WI38 (cell line): Measurements from ENCODE around the gene KIF9.
"Not testable (repeated sequence)": the region's sequence is repeated elsewhere in the genome, so short reads cannot be mapped to it uniquely, and the experiment has no call there.

Experiments used
- H3K4me3 ChIP-seq: 2 replicates; pipeline ENCODE4 v1.5.1; 2011; ENCODE audit warnings: low read depth, mild to moderate bottlenecking, control low read depth, low read length
- TF ChIP-seq, protein P1 (sequence below): IDR thresholded peaks from 2 replicates; pipeline ENCODE4 v1.5.1; 2012; ENCODE audit warnings: low read depth, mild to moderate bottlenecking, control low read depth, low read length

The KIF9 gene

DNA sequence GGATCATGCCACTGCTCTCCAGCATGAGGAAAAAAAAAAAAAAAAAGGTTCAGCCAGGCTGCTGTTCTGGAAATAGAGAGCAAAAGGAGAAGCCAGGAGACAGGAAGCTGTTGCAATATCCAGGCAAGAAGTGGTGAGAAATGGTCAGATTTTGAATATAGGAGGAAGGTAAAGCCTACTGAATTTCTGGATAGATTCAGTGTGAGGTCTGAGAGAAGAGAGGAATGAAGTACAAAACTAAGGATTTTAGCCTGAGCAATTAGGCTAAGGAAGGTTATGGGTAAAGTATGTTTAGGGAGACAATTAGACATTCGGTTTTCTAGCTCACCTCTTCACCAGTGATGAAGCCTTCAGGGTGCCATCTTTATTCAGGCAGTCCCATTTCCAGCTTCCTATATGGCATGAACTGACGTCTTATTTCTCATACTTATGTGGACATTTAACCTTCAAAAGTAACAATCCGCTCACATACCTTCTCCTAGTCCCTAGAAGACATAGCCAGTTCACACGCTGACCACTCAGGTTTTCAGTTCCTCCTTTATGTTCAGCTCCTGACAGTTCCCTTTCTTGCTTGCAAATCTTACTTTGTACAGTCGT lies 57.2 kb downstream of the KIF9 start:
- H3K4me3 ChIP-seq = no peak overlapping the region
- TF ChIP-seq, protein P1, sequence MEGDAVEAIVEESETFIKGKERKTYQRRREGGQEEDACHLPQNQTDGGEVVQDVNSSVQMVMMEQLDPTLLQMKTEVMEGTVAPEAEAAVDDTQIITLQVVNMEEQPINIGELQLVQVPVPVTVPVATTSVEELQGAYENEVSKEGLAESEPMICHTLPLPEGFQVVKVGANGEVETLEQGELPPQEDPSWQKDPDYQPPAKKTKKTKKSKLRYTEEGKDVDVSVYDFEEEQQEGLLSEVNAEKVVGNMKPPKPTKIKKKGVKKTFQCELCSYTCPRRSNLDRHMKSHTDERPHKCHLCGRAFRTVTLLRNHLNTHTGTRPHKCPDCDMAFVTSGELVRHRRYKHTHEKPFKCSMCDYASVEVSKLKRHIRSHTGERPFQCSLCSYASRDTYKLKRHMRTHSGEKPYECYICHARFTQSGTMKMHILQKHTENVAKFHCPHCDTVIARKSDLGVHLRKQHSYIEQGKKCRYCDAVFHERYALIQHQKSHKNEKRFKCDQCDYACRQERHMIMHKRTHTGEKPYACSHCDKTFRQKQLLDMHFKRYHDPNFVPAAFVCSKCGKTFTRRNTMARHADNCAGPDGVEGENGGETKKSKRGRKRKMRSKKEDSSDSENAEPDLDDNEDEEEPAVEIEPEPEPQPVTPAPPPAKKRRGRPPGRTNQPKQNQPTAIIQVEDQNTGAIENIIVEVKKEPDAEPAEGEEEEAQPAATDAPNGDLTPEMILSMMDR = no peak

DNA sequence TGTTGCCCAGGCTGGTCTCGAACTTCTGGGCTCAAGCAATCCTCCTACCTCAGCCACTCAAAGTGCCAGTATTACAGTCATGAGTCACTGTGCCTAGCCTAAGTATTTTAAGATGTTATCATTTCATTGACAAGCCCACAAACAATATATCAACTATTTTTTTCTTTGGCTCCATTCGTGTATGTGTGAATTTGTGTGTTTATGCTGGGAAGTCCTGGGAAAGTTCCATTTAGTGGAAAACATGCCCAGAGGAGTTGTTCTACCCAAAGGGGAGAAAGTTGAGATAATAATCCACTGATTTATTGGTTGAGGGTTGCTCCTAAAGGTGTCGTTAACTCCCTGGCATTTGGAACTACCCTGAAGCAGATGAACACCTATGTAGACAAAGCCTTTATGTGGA lies 58.8 kb downstream of the KIF9 start:
- TF ChIP-seq, protein P1 = no peak
- no peak overlapping the region for H3K4me3 ChIP-seq

DNA sequence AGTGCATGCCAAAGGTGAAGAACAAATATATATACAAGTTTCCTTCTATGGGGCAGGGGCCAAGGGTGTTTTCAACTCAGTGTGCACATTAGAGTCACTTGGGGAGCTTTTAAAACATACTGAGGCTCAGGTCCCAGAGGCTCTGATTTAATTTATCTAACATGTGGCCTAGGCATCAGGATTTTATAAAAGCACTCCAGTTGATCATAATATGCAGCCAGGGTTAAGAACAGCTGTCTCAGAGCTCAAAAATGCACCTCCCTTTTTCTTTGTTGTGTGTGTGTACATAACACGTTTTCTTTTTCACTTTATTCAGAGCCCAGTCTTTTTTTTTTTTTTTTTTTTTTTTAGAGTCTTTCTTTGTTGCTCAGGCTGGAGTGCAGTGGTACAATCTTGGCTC lies 60.8 kb downstream of the KIF9 start:
- TF ChIP-seq, protein P1 = no peak
- H3K4me3 ChIP-seq = no peak overlapping the region

DNA sequence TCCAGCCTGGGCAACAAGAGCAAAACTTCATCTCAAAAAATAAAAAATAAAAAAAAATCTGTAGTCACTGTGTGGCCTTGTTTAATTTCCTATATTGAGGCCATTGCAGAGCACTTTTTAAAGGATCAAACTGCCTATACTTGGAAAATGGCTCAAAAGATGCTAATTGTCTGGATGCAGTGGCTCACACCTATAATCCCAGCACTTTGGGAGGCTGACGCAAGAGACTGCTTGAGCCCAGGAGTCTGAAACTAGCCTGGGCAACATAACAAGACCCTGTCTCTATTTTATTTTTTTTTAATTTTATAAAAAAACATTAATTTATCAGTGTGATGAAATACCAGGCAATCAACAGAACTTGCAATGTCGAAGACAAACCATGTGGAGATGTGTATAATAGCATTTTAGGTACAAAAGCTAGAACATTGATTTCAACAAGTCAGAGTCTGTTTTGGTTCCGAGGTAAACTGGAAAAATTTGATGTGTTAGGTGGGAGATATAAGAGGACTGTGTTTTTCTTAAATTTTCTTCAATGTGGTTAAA lies 71.7 kb downstream of the KIF9 start:
- H3K4me3 ChIP-seq = no peak overlapping the region
- TF ChIP-seq, protein P1 = no peak

DNA sequence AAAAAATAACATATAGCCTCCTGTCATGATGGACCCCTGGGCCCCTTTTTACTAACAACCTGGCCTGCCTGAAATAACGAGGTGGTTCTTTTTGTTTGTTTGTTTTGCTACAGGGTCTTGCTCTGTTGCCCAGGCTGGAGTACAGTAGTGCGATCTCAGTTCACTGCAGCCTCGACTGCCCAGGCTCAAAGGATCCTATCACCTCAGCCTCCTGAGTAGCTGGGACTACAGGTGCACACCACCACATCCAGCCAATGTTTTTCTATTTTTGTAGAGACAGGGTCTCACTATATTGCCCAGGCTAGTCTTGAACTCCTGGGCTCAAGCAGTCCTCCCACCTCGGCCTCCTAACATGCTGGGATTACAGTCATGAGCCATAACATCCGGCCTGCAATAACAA lies 76.6 kb downstream of the KIF9 start:
- H3K4me3 ChIP-seq = not testable (repeated sequence)

DNA sequence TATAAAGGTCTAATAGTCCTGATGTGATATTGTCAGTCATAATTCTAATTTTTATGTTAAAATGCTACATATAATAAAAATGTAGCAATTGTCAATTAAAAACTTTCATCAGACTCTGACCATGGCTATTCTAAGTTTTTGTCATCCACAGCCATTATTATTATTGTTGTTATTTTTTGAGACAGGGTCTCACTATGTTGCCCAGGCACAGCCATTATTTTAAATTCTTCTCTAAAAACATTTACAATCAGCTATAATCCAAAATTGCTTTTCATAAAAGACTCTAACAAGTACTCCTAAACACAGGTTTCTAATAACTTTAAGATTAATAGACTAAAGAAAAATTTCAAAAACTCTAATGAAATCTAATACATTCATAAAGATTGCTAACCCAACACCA lies 77.7 kb downstream of the KIF9 start:
- no peak overlapping the region for H3K4me3 ChIP-seq
- TF ChIP-seq, protein P1 = no peak

DNA sequence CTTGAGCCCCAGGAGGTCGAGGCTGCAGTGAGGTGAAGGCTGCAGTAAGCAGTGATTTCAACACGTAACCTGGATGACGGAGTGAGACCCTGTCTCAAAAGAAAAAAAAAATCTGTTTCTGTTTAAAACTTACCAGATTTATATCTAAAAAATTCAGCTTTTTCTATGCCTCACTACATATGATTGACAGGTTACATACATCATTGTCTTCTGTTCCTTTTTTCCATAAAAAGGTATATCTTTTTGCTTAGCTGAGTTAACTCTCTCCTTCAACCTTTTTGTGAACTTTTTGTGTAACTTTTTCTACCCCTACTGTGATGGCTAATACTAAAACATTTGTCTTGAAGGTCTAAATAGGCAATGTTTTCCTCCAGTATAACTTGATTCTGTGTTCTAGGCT lies 80.1 kb downstream of the KIF9 start:
- TF ChIP-seq, protein P1 = no peak
- no peak overlapping the region for H3K4me3 ChIP-seq

DNA sequence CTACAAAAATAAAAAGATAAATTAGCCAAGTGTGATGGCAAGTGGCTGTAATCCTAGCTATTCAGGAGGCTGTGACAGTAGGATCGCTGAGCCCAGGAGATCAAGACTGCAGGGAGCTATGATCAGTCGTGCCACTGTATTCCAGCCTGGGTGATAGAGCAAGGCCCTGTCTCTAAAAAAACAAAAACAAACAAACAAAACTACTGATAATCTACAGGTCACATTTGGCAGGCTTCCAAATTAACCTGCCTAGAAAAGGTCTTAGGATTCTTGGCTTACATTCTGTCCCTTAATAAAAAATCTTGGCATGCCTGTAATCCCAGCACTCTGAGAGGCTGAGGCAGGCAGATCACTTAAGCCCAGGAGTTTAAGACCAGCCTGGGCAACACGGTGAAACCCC lies 85.3 kb downstream of the KIF9 start:
- no peak overlapping the region for H3K4me3 ChIP-seq
- TF ChIP-seq, protein P1 = no peak
